CD4-positive, alpha-beta T cell treated with Interferon alpha-2 for 1 hour (primary cell): ENCODE results near the gene APLN.
A peak's percentile ranks its signal among the peaks of the same experiment; 100 is the strongest.

Source experiments
- DNase-seq, 2 donors: peaks; one replicate each; pipeline ENCODE4 v3.0.0-alpha.2; 2020 to 2022

Gene APLN

DNA sequence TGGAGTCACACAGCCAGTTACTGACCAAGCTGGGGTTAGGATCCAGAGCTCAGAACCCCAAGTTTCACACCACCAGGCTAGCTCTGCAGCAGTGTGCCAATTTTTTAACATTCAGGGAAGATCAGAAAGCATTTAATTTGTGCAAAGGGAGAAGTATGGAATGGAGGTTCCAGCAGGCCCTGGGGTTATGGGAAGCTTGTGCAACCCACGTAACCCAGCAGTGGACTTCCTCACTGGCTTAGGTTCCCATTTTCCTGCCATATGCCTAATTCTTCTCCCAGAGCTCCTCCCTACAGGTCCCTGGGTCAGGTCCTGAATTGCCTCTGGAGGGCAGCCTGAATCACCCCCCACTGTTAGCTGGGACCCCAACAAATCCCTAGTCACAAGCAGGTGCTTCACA lies 14.0 kb downstream of the APLN start:
- DNase-seq = no peak

DNA sequence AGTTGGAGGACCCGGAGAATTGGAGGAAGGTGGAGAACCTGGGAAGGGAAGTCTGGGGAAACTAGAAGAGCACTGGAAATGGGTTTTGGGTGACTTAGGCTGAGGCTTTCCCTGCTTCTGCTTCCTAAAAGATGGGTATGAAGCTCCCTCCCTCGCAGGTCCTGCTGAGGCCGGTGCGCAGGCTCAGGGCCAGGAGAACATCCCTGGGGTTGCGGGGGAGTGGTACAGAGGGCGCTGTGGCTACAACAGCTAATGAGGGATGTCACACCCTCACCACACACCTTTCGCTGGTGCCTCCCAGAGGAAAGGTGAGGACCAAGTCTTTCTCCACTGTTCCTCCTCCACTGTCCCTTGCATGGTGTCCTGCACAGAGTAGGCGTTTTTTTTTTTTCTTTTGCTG lies 15.8 kb downstream of the APLN start:
- DNase-seq = no peak

DNA sequence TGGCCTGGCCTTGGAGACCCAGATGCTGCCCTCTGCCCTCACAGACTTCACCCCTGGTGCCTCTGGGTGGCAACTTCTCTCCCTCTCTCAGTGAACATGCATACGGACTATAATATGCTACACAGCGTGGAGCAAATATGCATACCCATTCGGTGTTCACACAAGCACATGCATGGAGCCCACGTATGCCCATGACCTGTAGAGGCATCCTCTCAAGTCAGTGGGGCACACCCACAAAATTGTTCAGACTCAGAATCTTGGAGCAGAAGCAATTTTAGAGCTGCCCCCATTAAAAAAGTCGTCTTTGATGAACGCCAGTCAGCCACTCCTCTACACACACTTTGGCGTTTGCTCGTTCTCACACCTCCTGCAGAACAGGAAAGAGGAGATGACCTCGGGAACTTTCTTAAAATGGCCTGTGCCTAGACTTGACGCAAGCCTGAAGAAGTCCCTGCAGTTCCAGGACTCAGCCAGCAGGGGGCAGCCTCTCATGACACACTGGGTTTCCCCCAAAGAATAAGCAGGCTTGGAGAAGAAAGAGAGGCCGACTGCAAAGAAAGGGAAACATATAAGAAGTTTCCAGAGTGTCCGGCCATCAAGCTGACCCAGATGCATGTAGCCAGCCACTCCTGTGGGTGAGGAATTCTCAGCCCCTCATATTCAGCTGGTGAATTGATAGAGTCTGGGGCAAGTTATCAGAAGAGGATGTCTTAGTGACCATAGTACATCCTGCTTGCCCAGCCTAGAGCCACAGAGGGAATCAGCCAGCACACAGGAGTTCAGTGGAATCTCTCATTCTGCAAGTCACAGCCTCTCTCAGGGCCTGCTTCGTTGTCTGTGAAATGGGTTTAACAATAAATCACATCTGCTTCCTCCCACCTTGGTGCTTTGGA lies 17.3 kb downstream of the APLN start:
- DNase-seq = peak; percentile 71 to 76

DNA sequence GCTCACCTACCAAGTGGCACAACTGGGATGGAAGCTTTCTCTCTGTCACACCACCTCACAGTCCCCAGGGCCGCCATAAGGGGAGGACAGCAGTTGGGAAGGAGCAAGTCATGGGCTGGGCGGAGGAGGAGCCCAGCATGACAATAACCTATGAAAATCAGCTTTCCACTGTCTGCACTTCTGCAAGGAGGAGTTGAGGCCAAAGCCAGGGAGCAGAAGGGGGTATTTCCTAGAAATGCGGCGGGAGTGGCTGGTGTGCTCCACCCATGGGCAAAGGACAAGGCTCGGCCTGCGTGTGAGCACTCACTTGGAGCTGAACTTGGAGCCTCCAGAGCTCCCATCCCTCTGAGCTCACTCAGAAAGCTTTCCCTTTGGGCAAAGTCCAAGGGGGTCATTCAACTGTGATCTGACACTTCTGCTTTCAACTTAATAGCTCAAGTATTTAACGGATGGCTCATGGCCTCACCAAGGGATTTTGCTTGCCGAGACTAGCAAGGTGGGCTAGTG lies 18.5 kb downstream of the APLN start:
- DNase-seq = no peak

DNA sequence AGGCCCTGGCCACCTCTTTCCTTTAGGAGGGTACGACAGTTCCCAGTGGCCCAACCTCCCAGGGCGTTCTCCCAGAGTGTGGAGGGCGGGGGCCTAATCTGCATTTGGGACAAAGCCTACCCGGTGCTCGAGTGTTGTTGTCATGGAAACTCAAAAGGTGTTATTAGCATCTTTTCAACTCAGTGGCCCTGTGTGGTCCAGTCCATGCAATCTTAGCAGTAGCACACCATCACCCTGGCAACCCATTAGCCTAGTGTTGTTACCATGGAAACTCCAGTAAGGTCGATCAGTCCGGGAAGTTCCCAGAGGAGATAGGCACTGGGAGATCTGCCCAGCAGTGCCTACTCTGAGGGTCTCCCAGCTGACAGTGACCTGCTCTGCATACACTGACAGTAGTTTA lies 20.2 kb downstream of the APLN start:
- DNase-seq = no peak

DNA sequence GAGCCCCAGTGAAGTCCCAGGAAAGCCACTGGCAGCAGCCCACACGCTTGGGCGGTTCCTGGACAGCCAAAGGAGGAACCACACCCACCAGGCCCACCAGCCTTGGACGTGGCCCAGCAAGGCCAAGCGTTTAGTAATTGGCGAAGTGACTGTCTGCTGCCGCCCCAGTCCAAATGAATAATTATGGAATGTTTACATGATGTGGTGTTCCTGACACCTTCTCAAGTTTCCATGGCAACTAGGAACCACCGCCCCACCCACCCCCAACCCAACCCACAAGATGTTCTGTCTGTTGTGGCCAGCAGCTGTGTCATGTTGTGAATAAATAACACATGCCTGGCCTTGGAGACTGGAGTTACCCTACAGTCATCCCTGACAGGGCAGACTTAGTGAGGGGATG lies 22.3 kb downstream of the APLN start:
- DNase-seq = no peak

DNA sequence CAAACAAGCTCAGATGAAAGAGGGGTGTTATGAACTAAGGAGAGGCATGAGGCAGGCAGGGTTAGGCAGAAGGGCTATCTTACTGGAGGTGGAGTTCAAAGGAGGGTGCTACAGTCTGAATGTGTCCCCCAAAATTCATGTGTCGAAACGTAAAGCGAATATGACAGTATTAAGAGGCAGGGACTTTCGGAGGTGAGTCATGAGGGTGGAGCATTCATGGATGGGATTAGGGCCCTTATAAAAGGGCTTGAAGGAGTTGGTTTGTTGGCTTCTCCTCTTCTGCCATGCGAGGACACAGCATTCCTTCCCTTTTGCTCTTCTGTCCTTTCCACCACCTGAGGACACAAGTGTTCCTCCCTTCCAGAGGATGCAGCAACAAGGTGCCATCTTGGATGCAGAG lies 22.9 kb downstream of the APLN start:
- DNase-seq = no peak

DNA sequence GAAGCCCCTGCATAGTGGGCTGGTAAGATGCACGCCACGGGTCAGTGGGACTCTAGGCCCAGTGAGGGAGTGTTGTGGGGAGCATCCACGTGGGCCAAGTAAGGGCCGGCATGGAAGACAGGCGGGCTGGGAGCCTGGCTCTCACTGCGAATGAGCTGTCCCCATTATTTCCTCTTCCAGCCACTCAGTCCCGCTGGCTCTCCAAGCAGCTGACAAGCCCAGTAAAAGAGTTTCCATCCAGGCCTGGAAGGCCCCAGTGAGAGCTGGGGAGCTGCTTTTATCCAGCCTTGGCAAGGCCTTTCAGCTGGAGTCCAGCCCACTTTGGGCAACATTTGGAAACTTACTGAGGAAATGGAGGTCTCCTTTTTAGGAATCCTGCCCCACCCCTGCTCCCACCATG lies 24.9 kb downstream of the APLN start:
- DNase-seq = no peak

DNA sequence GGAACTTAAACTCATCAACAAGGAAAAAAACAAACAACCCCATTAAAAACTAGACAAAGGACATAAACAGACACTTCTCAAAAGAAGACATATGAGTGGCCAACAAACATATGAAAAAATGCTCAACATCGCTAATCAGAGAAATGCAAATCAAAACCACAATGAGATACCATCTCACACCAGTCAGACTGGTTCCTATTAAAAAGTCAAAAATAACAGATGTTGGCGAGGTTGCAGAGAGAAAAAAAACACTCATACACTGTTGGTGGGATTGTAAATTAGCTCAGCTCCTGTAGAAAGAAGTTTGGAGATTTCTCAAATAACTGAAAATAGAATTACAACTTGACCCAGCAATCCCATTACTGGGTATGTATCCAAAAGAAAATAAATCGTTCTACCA lies 28.7 kb downstream of the APLN start:
- no peak for DNase-seq

DNA sequence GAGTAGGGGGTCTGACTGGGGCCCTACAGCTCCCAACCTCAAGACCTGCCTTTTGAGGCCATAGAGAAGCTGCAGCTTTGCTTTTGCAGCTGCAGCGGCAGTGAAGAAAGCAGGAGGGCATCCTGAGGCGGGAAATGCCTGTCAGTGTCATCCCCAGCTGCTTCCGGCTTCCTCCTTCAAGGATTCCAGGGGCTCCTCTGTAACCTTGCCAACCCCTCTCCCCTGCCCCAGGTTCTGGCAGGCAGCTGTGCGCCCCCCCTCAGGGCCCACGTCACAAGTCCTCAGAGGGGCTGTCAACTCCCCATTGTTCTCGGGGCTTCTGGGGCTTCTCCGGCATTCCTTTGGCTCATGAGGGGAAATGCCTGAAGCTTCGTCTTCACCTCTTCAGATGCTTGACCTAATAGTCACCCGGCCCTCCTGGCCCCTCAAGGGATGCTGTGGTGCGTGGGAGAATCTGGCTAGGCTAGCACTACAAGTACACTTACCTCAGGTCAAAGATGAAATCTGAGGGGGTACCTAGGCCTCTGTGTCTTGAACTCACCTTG lies 31.9 kb downstream of the APLN start:
- no peak for DNase-seq

DNA sequence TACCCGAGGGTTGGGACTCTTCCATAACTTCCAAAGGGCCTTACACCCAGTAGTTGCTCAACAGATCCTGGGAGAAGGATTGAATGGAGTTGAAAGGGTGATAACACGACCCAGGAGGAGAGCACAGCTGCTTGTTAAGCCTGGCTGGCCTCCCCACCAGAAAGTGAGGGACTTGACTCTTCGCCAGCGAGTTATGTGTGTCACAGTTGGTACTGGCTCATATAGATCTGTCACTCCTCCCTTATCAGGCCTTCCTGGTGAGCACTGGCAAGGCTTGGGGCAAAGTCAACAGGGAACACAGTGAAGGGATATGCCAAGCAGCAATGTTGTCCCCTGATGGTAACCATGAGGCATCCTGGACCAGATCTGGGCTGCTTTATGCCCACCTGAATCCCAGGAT lies 35.8 kb downstream of the APLN start:
- DNase-seq = no peak

DNA sequence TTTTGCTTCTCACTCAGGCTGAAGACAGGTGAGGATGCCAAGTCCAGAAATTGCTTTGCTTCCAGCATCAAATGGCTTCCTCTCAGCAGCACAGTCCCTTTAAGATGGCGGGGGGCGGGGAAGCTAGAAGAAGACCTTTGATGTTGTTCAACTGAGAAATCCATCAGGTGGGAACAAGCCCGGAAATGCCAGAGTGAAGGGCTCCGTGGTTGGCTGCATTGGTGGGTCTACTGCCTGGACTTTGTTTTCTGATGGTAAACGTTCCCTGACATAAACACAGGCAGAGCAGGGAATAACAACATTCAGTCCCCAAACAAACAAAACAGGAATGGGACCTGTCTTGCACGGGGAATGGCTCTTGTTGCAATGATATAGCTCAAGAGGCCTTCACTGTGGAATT lies 37.3 kb downstream of the APLN start:
- DNase-seq = no peak

DNA sequence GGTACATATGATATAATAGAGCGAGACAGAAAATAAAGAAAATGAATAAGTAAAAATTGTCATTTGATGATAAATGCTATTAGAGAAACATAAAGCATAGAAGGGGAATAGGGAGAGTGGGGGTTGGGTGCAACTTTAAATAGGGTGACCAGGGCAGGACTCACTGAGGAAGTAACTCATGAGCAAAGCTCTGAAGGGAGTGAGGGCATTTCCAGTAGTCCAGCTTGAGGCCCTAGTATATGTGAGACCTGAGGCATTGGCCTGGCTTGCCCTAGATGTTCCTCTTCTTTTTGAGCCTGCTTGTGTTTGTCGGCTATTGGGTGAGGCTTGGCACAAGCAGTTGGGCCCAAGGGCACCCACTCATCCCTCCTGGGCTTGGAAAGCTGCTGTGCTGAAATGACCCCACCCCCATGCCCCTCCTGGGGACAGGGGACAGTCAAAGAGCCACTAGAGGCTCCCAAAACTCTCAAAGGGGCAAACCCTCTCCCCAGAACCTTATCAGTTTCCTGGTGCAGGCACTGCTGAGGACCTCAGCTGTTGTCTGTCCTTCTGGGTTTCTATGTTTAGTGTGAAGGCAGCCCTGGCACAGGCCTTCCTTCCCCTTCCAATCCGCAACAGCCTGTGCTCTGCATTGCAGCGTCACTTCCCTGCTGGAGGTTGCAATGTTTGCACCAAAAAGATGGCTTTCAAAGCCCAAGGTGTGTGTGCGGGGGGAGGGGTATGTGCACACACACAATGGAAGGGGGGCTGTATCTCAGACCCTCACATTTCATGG lies 40.1 kb downstream of the APLN start:
- DNase-seq = no peak

DNA sequence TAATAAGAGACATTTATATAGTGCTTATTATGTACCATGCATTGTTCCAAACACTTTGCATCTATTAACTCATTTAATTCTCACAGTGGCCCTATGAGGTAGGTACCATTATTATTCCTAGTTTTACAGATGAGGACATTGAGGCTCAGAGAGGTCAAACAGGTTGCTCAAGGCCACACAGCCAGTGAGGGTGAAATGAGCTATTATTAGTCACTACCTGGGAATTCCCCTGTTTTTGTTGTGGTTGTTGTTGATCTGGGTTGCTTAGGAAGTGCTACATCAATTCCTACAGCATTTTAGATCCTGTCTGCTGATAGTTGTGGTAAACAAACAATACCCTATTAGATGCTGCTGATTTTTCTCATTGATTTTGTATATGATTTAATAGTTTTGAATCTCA lies 41.2 kb downstream of the APLN start:
- peak in 1 of 2 donors; percentile 36 for DNase-seq

DNA sequence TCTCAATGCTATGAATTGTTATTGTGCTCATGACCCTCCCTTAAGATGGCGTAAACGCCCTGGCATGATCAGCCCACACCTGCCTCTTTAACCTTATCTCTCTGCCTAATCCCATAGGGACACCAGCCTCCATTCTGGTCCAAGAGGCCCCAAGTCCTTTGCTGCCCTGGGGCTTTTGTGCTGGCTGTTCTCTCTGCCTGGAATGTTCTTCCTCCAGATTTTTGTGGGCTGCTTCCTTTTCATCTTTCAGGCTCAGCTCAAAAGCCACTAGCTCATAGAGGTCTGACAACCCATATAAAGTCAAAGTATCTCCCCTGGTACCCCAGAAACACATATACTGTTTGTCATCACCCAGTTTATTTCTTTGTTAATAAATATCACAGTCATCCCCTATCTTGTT lies 42.4 kb downstream of the APLN start:
- DNase-seq = no peak

DNA sequence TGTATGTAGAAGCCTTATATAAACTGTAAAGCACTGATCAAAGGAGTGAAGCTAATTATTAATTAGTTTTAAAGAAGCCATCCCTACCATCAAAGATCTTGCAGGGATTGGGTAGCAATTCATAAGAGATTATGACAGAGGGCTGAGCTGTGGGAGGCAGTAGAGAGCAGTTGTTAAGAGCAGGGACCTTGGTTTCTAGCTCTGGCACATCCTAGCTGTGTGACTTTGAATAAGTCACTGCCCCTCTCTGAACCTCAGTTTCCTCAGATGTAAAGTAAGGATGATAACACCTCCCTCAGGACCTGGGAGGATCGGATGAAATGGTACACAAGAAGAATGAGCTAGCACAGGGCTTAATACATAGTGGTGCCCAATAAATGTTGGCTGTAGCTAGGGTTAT lies 45.4 kb downstream of the APLN start:
- DNase-seq = no peak

DNA sequence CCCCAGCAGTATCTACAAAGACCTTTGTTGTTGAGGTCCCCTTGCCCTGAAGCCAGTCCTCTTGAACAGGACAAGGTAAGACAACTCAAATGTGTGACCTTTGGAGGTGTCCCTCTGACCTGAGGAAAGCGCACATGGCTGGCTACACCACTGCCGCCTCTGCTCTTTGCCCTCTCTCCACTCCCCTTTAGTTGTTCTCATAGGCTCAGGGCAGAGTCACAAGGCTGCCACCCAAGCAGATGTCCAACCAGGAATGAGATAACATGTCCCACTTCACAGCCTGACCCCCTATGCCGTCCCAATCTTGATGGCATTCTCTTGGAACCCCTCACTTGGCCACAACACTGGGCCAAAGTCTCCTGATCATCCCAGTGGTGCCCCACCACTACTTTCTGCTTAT lies 46.3 kb downstream of the APLN start:
- no peak for DNase-seq

DNA sequence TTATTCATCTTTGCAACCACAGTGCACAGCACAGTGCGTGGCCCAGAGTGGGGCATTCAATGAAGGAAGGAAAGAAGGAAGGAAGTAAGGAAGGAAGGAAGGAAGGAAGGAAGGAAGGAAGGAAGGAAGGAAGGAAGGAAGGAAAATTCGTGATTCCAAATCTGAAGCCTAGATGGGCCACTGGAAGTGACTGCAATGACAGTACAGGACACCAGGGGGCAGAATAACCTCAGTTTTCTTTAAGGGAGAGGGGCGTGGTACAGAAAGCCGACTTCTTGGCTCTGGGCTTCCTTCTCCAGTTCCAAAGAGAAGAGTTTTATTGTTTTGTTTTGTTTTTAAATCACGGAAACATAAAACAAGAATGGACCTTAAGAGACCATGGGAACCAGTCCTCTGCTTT lies 47.8 kb downstream of the APLN start:
- DNase-seq = peak; percentile 54 to 68

DNA sequence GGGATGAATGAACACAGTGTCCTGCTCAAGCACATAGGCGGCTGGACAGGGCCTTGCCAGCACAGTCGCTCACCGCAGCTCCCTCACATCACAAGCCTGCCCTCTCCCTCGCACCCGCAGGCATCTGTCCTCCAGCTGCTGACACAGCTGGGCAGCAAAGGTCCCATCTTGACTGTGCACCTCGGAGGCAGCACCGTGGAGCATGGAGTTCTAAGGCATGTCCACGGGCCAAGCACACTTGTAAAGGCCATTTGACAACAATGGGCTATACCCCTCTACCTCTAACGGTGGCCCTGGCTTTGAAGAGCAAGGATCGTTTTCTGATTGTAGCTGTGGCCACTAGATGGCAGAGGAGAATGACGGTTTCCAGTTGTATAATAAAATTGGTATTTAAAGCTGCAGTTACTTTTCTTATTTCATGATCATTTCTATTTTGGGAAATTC lies 53.8 kb downstream of the APLN start:
- DNase-seq = peak; percentile 11 to 42

DNA sequence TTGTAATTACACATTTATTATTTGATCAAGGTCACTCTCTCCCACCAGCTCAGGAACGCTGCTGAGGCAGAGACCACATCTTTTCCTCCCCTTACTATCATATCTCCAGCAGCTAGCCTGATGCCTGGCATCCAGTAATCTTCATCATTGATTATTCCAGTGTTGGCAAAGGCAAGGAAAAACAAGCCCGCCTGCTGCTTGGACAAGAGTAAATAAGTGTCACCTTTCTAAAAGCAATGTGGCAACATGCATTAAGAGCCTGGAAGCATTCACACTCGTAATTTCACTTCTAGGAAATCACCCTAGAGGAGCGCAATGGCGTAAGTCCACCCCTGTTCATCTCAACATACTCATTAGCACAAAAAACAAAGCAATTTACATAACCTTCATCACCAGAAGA lies 54.8 kb downstream of the APLN start:
- no peak for DNase-seq

DNA sequence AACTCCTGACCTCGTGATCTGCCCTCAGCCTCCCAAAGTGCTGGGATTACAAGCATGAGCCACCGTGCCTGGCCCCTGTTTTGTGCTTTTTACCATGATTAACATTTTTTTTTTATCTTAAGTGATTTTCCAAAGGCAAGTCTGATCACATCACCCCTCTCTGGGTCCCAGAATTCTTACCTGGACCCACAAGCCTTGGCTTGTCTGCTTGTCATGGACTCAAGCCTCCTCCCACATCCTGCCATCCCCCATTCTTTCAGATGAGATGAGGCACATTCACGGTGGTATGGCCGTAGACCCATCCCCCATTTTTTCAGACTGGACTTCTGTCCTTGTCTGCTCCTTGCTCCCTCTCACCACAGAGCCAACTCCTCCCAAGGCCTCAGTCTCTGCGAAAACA lies 55.3 kb downstream of the APLN start:
- DNase-seq = no peak

DNA sequence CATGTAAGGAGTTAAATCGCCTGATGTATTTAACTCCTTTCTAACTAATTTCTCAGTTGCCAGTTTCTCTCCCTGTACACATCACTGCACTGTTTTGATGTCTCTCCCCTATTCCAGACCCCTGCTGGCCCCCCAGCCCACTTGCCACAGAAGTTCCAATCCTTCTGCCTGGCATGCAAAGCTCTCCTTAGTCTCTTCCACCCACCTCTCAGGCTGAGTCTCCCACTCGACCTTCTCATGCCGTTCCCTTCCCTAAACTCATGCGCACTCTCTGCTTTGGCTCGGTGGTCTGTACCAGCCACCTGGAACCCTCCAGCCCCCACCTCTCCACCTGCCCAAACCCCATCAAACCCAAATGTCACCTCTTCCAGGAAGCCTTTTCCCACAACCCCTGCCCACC lies 56.9 kb downstream of the APLN start:
- DNase-seq = no peak

DNA sequence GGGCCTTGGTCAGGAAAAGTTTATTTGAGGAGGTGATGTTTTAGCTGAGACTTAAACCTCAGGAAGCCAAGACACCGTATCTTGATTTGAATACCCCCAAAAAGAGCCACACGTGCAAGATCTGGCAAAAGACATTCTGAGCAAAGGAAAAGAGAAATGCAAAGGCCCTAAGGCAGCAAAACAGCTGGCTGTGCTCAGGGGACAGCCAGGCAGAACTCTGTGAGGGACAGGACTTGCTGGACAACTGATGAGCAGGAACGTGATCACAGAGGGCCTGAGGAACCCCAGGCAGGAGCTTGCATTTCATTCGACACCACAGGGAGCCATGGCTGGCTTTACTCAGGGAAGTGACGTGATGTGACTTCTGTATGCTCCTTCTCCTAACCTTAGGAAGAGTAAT lies 58.7 kb downstream of the APLN start:
- no peak for DNase-seq
